Calu3 (cell line): ENCODE results near the gene EYA3. TPM values are rescaled to one million over a fixed set of nuclear protein-coding genes. Genes with fewer than 3 reads are reported as not detected.

Source experiments
- BruUV-seq: library from RNA; stranded (reverse); fragments of 400-500 nt; replicated peaks from 2 replicates; lab custom pipeline; 2021; lab: Mats Ljungman, UMichigan
- CTCF ChIA-PET: fragments of 300-600 bp; sonication (Branson Sonifier 250); formaldehyde crosslinking; loops from one replicate; lab custom pipeline; 2022; ENCODE audit warnings: antibody characterized with exemption; lab: Charles Lee
- DNase-seq: peaks from one replicate; pipeline ENCODE4 v3.0.0; 2022
- H3K27ac Mint-ChIP-seq: one replicate; pipeline ENCODE4 v1.8.0; 2022; ENCODE audit warnings: mixed read lengths; ENCODE audit not compliant: unreplicated experiment
- H3K27me3 Mint-ChIP-seq: one replicate; pipeline ENCODE4 v1.8.0; 2022; ENCODE audit warnings: mixed read lengths; ENCODE audit not compliant: unreplicated experiment
- H3K36me3 Mint-ChIP-seq: one replicate; pipeline ENCODE4 v1.8.0; 2022; ENCODE audit warnings: mild to moderate bottlenecking, moderate library complexity, mixed read lengths; ENCODE audit not compliant: insufficient read depth, unreplicated experiment
- H3K4me1 Mint-ChIP-seq: one replicate; pipeline ENCODE4 v1.8.0; 2022; ENCODE audit warnings: mild to moderate bottlenecking, low read depth, mixed read lengths; ENCODE audit not compliant: unreplicated experiment
- H3K4me3 Mint-ChIP-seq: one replicate; pipeline ENCODE4 v1.8.0; 2022; ENCODE audit warnings: mild to moderate bottlenecking, low read depth, moderate library complexity, mixed read lengths; ENCODE audit not compliant: unreplicated experiment
- H3K9me3 Mint-ChIP-seq: one replicate; pipeline ENCODE4 v1.8.0; 2022; ENCODE audit warnings: low read depth, mixed read lengths; ENCODE audit not compliant: unreplicated experiment
- CTCF ChIP-seq: fragments of 200-600 bp; IDR thresholded peaks from one replicate; pipeline ENCODE4 v1.8.0; 2022; ENCODE audit warnings: antibody characterized with exemption; ENCODE audit not compliant: unreplicated experiment
- intact Hi-C: fragments of 100-400 bp; cut with micrococcal nuclease; formaldehyde crosslinking; loops from one replicate; pipeline ENCODE4 v1.10.0; 2022; ENCODE audit not compliant: unreplicated experiment
- total RNA-seq: library from RNA; stranded (reverse); gene quantifications from 2 replicates; pipeline ENCODE4 v1.2.3, GENCODE V29; 2022

Gene EYA3
- total RNA-seq, 1 experiment from 2014 or later: 18.8 TPM

GRCh38 chr1:28037946-28038345 is 50.5 kb downstream of the EYA3 start:
- intact Hi-C loops: no loop called here
- no peak for TF ChIP-seq CTCF
- H3K36me3 Mint-ChIP-seq: peaks cover 4% of the 10 kb centered on the region
- BruUV-seq: no TSS peak
- H3K9me3 Mint-ChIP-seq: no peaks in the 10 kb centered on the region
- no peak overlapping the region for H3K27ac Mint-ChIP-seq
- CTCF ChIA-PET: interaction anchor here (1.4 kb wide), 1 partner anchor 50 kb away, joined by 7 read pairs; the partner anchor contains the start of gene EYA3
- no peaks in the 10 kb centered on the region for H3K27me3 Mint-ChIP-seq
- no peak overlapping the region for H3K4me3 Mint-ChIP-seq
- H3K4me1 Mint-ChIP-seq: no peaks in the 10 kb centered on the region
- DNase-seq: peak; percentile 2

GRCh38 chr1:28037206-28037605 is 51.2 kb downstream of the EYA3 start:
- H3K4me1 Mint-ChIP-seq: no peaks in the 10 kb centered on the region
- H3K9me3 Mint-ChIP-seq: no peaks in the 10 kb centered on the region
- no TSS peak for BruUV-seq
- H3K27me3 Mint-ChIP-seq: no peaks in the 10 kb centered on the region
- CTCF ChIA-PET: interaction anchor here (1.4 to 1.5 kb wide), 2 partner anchors 51 to 172 kb away, joined by 4 to 7 read pairs; partner anchors contain the start of gene EYA3
- no peak for TF ChIP-seq CTCF
- H3K4me3 Mint-ChIP-seq: no peak overlapping the region
- intact Hi-C loops: no loop called here
- H3K36me3 Mint-ChIP-seq: peaks cover 4% of the 10 kb centered on the region
- DNase-seq: no peak
- no peak overlapping the region for H3K27ac Mint-ChIP-seq

- intact Hi-C loops: no loop called here
- Mint-ChIP-seq H3K27me3 (no peaks in the 10 kb centered on the region), H3K27ac (no peak overlapping the region), H3K9me3 (no peaks in the 10 kb centered on the region), H3K36me3 (peaks cover 4% of the 10 kb centered on the region), H3K4me3 (no peak overlapping the region), H3K4me1 (no peaks in the 10 kb centered on the region)
- no peak for DNase-seq
- no TSS peak for BruUV-seq
- CTCF ChIA-PET: interaction anchor here (1.4 to 1.5 kb wide), 2 partner anchors 52 to 173 kb away, joined by 4 to 7 read pairs; partner anchors contain the start of gene EYA3
- TF ChIP-seq CTCF: no peak
These were observed 52.0 kb downstream of the EYA3 start for GRCh38 chr1:28036431-28036830.

GRCh38 chr1:28035420-28035819 is 53.0 kb downstream of the EYA3 start:
- Mint-ChIP-seq H3K27me3 (no peaks in the 10 kb centered on the region), H3K4me1 (no peaks in the 10 kb centered on the region)
- intact Hi-C loops: no loop called here

More at GRCh38 chr1:28035420-28035819, 53.0 kb downstream of the EYA3 start:
- H3K27ac Mint-ChIP-seq: no peak overlapping the region
- BruUV-seq: no TSS peak
- CTCF ChIA-PET: no interaction called here
- H3K36me3 Mint-ChIP-seq: peaks cover 4% of the 10 kb centered on the region
- no peak overlapping the region for H3K4me3 Mint-ChIP-seq
- DNase-seq: no peak
- no peaks in the 10 kb centered on the region for H3K9me3 Mint-ChIP-seq
- TF ChIP-seq CTCF: no peak
